ENCODE measurements around the gene C5orf34.
"Not testable (repeated sequence)": the region's sequence is repeated elsewhere in the genome, so short reads cannot be mapped to it uniquely, and the experiment has no call there.

Gene C5orf34, protein sequence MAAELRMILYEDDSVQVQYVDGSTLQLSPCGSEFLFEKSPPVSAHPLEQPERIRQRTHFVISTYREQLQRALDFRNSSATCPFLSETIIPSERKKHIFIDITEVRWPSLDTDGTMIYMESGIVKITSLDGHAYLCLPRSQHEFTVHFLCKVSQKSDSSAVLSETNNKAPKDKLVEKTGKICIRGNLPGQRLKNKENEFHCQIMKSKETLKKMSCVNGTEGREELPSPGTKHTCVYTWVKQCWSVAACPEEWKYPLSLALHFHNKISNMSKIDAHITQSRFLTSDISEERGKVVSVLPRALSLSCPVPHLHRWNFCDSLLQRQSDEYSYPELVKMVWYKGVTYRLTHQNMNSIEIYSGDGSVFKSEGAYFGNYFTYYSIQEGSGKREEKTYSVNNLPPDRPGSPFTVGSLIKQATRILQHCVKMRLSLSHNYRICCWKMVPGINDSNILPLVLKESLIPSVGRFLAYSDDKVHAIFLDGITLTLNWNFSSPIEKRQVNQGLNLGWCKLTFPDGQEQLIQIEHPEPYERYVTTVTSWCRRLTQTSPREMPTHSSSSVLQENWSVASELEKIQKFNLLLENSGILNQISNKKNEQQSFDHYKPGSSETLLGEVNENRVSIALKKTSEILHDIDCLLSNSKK

DNA sequence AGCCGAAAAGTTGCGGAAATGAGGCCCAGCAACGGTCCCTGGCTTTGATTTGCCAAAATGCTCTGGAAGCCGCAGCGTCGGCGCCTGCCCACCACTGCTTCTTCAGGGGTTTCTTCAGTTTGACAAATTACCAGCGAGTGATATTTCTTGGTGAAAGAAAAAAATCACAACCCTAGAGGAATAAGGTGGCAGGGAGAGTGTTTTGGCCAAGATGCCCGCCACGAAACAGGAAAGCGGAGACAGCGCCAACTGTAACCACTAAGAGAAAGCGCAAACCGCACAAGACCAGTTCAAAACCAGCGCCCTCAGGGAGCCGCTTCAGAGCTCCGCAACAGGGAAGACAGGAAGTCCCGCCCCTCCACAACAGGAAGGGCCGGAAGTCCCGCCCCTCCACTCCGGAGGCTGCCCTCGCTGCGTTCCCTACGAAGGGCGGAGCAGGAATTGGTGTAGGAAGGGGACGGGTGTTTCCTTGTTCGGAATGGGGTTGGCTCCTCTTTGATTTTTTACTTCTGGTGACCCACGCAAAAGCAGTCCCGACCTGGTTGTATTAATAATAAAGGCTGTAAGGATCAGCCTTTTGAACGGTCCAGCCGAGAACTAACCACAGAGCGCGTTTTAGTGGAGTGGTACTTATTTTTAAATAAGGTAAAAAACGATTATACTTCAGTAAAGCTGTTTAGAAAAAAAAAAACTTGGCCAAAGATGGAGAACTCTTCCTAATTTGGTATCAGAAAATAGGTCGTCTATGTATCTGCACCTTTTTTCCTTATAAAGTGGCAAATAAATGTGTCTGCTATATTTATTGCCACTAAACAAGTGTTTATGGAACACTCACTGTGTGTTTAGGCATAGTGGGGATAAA, at the start of gene C5orf34:
Gene C5orf34, minus strand, starts transcription at position 333 of the 862 bp plus-strand sequence. CDS start 5,809 bp downstream, outside the sequence.
- DNase-seq = peak; percentile 55

DNA sequence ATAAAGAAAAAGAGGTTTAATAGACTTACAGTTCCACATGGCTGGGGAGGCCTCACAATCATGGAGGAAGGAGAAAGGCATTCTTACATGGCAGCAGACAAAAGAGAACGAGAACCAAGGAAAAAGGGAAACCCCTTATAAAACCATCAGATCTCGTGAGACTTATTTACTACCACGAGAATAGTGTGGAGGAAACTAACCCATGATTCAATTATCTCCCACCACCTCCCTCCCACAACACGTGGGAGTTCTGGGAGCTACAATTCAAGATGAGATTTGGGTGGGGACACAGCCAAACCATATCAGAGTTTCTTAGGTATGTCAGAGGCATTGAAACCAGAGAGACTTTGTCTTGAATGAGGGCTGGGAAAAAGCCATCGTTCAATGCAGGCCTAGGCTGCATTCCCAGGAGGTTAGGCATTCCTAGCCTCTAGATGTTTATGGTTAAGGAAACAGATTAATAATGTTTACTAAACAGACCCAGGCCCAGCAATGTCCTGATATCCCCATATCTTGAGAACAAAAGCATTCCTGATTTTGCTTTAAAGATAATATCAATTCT, 49.4 kb upstream of the C5orf34 start:
- DNase-seq = no peak

DNA sequence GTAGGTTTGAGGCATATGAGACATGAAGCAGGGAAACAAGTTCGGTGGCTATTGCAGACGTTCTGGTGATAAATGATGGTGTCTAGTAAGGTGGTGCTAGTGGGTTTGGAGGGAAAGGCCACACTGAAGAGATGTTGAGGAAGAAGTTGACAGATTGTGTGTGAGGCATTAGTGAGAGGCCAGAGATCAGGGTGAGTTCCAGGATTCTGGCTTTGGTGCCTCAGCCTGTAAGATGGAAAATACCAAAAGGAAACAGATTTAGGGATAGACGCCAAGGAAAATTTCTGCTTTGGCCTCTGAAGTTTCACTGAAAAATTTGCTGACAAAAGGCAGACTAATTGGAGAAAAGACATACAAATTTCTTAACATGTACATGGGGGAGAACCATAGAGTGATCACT, 48.4 kb upstream of the C5orf34 start:
- DNase-seq = no peak

DNA sequence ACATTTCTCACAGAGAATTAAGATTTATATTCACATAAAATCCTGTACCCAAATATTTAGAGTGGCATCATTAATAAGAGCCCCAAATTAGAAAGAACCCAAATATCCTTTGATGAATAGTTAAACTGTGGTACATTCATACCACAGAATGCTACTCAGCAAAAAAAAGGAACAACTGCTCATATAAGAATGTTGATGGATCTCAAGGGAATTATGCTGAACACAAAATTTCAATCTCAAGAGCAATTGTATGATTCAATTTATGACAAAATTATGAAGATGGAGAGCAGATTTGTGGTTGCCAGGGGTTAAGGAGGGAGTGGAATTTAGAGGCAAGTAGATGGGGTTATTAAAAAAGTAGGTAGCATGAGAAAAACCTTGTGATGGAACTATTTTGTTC, 46.4 kb upstream of the C5orf34 start:
- DNase-seq = no peak

DNA sequence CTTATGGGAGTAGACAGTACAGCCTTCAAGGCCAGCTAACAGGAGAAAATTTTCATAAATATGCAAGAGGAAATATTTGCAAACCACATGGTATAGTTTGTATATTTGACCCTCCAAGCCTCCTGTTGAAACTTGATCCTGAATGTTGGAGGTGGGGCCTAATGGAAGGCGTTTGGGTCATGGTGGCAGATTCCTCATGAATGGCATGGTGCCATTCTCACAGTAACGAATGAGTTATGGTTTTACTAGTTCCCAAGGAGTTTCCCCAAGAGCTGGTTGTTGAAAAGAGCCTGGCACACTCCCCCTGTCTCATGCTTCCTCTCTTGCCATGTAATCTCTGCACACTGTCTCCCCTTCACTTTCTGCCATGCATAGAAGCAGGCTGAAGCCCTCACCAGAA, 45.2 kb upstream of the C5orf34 start:
- no peak for DNase-seq

DNA sequence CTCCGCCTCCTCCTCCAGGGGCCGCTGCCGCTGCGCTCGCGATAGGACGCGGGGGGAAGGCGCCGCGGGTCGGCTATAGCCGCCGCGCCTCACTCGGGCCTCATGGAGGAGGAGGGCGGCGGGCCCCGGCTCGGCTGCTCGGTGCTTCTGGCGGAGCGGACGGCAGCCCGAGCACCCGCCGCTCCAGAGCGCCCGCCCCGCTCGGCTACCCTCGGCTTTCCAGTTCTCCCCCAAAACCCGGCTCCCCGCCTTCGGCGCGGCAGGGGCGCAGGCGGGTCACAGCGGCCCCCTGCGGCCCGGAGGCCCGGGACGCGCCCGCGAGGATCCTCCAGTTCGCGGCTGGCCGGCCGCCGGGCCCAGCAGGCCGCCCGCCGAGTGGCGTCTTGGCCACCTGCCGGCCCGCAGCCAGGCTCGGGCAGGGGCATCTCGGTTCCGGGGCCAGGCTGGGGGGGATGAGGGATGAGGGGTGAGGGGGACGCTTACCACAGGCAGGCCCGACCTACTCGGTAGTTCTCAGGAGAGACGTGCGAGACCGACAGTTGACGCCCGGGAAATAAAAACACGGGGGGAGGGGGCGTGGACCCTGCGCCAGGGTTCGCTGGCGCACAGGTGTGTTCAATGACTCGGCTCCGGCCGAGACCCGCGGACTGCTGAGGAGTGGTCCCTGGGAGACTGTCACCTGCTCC, 42.1 kb upstream of the C5orf34 start, which contains the start of gene PAIP1:
Gene PAIP1, minus strand, starts transcription at position 221 of the 686 bp plus-strand sequence. CDS start 231 bp downstream, outside the sequence.
- DNase-seq = peak; percentile 58

DNA sequence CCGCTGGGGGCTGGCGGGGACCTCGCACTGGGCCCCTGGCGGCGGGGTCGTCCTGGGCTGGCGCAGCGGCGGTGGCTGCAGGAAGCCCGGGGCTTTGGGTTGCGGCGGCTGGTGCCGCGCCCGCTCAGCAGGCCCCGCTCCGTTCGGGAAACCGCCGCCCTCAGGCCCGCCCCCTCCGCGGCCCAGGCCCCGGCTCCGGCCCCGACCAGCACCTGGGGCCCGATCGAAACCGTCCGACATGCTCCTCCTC, 41.6 kb upstream of the C5orf34 start:
- DNase-seq = not testable (repeated sequence)

DNA sequence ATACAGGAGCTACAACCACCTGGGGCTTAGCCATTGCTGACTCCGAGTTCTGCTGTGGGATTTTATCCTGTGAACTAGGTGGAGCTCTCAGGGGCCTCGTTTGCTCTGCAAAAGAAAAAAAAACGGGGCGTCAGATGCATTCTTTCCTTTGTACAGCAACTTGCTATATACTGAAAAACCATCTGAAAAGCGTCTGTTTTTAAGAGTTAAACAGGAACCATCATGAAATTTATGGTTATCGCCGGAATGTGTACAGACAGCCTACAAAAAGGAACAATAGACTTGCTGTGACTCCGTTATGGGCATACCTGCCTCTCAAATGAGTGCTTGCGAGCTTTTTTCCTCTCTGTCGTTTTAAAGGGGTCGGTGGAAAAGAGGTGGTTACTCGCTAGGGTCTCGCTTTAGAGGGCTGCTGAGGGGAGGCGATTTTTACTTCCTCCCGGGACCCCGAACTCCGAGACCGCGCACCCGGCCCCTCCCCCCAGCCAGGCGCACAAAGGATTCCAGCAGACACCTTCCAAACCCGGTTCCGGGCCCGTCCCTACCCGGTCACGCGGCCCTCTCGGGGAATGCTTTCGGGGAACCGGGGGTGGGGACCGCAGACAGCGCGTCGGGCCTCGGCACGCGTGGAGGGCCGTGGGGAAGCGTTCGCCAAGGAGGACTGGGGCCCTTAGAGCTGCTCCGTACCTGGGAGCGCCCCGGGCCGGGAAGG, 41.1 kb upstream of the C5orf34 start:
- no peak for DNase-seq

DNA sequence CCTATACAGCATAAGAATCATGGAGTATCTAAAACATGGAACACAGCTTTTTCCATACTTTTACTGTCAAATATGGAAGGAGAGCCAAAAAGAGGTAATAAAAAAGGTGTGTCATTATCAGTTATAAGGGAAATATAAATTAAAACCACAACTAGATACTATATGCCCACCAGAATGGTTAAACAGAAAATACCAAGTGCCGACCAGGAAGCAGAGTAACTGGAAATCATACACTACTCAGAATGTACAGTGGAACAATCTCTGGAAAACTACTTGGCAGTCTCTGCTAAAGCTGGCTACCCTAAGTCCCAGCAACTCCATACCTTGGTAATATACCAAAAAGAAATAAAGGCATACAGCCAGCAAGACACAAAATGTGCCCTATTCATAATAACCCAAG, 39.5 kb upstream of the C5orf34 start:
- no peak for DNase-seq

DNA sequence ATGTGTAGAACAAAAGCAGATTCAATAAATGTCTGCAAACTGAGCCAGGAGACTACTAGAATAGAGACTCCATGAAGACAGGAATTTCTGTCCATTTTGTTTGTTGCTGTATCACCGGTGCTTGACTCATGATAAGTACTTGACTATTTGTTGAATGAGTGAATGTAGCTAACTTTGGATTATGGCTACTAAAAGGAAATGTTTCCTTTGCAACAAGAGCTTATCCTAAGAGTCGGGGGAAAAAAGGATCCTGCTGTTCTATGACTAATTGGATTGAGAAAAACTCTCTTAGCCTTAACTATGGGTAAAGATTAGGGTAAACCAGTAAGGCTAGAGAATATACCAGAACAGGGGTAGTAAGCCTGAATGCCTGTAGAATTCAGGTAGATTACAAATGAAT, 38.4 kb upstream of the C5orf34 start:
- no peak for DNase-seq

DNA sequence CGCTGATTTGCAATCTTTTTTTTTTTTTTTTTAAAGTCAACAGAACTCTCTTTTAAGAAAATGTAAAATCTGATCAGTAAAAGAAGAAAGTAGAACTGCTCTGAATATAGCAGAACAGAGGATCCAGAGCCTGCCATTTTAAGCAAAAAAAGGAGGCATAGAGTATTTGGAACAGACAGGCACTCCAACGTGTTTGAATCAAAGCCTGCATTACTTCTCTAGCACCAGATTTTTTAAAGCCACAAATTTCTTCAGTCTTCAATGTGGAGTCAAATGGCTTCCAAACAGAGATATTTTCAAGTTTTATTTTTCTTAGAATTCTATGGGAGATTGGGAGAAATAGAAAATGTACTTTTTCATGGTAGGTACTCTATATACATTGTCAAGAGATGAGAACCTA, 36.8 kb upstream of the C5orf34 start:
- DNase-seq = no peak

DNA sequence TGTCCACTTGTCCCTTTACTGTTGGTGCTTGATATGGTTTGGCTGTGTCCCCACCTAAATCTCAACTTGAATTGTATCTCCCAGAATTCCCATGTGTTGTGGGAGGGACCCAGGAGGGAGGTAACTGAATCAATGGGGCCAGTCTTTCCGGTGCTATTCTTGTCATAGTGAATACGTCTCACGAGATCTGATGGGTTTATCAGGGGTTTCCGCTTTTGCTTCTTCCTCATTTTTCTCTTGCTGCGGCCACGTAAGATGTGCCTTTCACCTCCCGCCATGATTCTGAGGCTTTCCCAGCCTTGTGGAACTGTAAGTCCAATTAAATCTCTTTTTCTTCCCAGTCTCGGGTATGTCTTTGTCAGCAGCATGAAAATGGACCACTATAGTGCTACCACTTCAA, 34.3 kb upstream of the C5orf34 start:
- not testable (repeated sequence) for DNase-seq

DNA sequence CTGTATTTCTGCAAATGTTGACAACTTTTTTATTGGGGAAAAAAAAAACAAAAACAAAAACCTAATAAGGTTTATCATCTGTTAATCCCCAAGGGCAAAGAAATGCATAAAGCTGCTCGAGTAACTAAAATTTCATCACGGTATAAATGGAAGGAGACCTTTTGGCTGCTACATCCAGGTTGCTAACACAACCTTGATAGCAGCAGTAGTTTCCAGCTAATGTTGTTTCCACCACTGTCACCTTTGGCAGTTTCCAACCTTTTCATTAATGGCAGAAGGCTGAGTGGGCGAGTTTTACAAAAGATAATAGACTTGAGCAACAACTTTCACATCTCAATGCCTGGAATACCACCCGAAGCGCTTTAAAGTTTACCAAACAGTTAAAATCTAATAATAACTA, 33.4 kb upstream of the C5orf34 start:
- no peak for DNase-seq

DNA sequence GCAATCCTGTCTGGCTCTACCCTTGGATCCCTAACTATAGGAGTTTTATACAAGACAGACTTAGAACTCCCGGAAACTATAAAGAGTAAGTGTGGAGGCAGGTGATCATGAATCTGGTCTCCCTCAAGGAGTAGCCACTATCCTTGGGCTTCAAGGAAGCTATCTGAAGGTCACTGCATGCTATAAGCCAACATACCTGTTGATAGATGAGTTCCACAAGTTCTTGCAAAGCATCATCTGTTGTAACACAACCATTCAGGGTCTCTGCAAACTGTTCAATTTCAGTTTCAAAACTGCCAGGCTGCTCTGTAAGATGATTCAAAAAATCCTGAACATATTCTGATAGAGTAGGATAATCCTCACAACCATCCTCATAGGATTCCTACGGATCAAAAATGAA, 32.6 kb upstream of the C5orf34 start:
- DNase-seq = no peak

DNA sequence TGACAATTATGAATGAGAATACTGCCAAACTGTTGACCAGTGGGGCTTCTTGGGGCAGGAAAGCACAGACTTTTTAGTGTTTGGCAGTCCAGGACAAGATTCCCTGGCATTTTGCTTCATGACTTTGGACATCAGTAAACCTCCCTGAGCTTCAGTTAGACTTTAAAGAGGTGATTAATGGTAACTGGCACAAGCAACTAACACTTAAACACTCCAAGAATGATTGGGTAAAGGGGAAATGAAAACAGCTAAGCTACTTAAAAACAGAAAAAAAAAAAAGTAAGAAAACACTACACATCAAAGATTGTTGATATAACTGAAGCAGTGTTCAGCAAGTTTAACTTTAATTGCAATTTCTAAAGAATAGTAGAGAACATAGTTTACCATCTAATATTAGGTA, 28.5 kb upstream of the C5orf34 start:
- no peak for DNase-seq

DNA sequence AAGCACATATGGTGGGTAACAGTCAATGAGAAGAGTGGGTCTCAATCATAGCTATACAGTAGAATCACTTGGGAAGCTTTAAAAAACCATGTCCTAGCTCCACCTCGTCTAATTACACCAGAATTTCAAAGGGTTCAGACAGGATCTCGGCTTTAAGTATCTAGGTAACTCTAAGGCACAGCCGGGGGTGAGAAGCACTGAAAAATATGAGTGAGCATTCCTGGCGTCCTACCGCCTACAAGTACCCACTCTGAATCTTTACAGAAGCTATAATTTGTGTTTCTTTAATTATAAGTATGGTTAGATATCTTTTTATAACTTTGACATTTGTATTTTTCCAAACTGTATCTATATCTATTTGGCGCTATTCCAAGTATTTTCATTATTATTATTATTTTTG, 25.8 kb upstream of the C5orf34 start:
- no peak for DNase-seq

DNA sequence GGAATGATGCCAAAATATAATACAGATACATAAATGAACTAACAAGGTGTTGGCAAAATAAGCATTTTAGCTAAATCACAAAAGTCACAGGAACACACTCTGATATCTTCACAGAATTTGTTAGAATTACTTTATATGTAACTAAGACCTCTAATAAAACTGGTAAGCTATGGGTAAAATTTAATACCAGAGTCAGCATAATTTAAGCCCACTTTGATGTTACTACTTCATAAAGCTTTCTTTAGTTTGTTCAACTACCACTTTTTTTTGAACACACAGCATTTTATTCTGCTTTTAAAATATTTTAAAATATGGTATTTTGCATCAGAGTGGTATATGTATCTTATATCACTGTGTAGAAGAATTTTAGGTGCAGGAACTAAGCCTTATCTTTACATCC, 22.0 kb upstream of the C5orf34 start:
- DNase-seq = no peak

DNA sequence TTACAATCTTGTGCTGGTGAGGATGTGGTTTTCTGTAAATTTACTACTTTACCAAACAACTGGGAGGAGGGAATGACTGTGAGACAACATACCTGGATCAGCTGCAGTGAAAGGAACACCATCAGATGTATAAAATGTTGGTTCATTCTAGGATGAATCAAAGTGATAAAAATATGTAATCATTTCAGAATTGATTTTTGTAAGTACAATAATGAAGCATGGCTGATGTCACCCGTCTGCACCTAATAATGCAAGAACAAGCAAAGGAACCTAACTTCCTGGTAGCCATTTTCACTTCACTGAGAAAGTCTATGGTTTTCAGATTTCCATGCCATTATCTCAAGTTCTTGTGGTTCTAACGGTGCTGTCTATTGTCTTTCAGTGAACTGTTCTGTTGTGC, 18.7 kb upstream of the C5orf34 start:
- no peak for DNase-seq

DNA sequence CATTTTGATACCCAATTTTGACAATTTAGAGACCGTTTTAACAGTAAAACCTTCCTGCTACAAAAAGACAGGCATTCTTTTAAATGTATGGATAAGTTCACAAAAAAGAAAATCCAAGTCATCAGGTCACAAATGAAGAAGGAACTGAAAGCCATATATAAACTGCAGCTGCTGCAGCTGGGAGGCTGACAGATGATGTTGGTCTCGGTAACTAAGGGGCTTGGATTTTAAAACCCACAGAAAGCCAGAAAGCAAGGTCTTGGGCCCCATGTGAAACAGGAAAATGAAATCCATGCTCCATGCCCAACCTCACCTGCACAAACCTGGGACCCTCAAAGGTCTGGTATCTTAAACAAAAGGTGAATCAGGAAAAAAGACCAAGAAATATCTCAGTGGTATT, 15.7 kb upstream of the C5orf34 start:
- DNase-seq = no peak

DNA sequence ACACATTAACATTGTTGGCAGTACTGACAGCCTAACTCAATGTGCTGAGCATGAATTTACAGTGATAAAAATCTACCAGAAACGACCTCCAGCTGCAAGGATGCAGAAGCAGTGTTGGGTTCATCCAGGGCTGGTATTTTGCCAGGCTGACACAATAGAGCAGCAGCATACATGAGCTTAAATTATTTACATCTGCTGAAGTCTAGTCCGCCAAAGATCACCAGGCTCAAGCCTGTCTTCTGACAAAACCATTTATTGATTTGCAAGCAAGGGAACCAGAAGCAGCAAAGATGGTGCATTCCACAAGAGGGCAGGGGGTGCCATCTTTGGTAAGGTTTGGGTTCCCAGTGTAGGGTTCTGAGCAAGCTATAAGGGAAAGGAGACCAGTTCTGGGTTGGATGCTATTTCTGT, 8.7 kb upstream of the C5orf34 start:
- no peak for DNase-seq

DNA sequence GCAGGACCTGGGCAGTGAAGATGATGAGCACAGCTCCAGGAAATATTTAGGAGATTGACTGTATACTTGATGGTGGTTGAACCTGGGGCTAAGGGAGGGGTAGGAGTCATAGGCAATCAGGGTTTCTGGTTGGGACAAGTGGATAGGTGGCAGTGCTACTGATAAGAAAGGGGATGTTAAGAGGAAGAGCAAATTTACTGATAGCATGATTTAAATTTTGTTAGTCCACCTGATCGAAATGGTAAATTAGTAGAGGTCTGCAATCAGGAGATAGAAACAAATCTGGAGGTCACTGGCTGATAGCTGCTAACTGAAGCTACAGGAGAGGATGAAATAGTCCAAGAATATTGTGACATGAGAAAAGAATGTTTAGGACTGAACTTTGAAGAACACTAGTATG, 5.7 kb upstream of the C5orf34 start:
- DNase-seq = no peak

DNA sequence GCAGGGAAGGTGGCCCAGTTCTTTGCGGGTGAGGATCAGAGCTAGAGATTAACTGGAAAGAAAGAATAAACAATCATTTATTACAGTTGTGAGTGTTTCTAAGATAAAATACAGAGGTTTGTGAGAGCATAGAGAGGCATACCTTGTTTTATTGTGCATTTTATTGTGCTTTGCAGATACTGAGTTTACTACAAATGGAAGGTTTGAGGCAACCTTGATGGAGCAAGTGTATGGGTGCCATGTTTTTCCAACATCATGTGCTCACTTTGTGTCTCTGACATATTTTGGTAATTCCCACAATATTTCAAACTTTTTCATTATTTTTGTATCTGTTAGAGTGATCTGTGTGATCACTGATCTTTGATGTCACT, 715 bp upstream of the C5orf34 start:
- no peak for DNase-seq
